ENCODE results near the gene ZNF558. TPM values are rescaled to one million over a fixed set of nuclear protein-coding genes. Genes with fewer than 3 reads are reported as not detected.

Gene ZNF558
- total RNA-seq = 64.8 TPM

GRCh38 chr19:8832132-8833021 lies at the start of gene ZNF558, which contains the start of gene MBD3L1:
TSS of gene ZNF558 (minus strand) at chr19:8832304. CDS start at chr19:8822659, 9,645 bp downstream.
TSS of gene MBD3L1 (plus strand) at chr19:8832377. CDS start at chr19:8842679, 10,302 bp downstream.

Small RNA genes lying within 50 kb of the gene (small RNA-seq; reads per million reads assigned to genes)
- gene AC012616.1 (ENCODE audit: low replicate concordance) = not detected

Other genes with a start within 250 kb of the ZNF558 start
- gene ADAMTS10, start 221.6 kb downstream of the ZNF558 start, total RNA-seq = 145 TPM
- gene NFILZ, start 201.7 kb downstream of the ZNF558 start, total RNA-seq = not detected
- gene ACTL9, start 133.5 kb downstream of the ZNF558 start, total RNA-seq = not detected
- gene OR2Z1, start 110.7 kb downstream of the ZNF558 start, total RNA-seq = not detected
- not detected for gene MBD3L1, start 73 bp upstream of the ZNF558 start, total RNA-seq
- not detected for gene MUC16, start 178.1 kb upstream of the ZNF558 start, total RNA-seq

Data from parietal lobe (tissue), 2 donors.